H9 (cell line): Measurements from ENCODE around the gene TJAP1. TPM values are rescaled to one million over a fixed set of nuclear protein-coding genes. Genes with fewer than 3 reads are reported as not detected.

ENCODE experiments used
- DNase-seq: peaks from one replicate; pipeline ENCODE4 v3.0.0-alpha.2; 2017
- H2AFZ ChIP-seq: one replicate; pipeline ENCODE4 v1.6.1; 2013; ENCODE audit warnings: mild to moderate bottlenecking, low read length, control low read depth, moderate library complexity
- H2AK5ac ChIP-seq: 2 replicates; pipeline ENCODE4 v1.6.1; 2013; ENCODE audit warnings: low read length, control low read depth, mixed read lengths; ENCODE audit not compliant: insufficient read length
- H2BK120ac ChIP-seq: one replicate; pipeline ENCODE4 v1.6.1; 2013; ENCODE audit warnings: low read depth, mild to moderate bottlenecking, low read length, control low read depth, inconsistent platforms; ENCODE audit not compliant: poor library complexity, severe bottlenecking
- H2BK12ac ChIP-seq: 2 replicates; pipeline ENCODE4 v1.6.1; 2013; ENCODE audit warnings: low read length, control low read depth, mixed read lengths, low read depth; ENCODE audit not compliant: insufficient read length
- H2BK15ac ChIP-seq: 2 replicates; pipeline ENCODE4 v1.6.1; 2013; ENCODE audit warnings: low read depth, low read length, control low read depth
- H2BK20ac ChIP-seq: one replicate; pipeline ENCODE4 v1.6.1; 2013; ENCODE audit warnings: low read depth, mild to moderate bottlenecking, low read length, control low read depth, inconsistent platforms; ENCODE audit not compliant: poor library complexity, severe bottlenecking
- H2BK5ac ChIP-seq: 2 replicates; pipeline ENCODE4 v1.6.1; 2013; ENCODE audit warnings: low read length, control low read depth, mixed read lengths; ENCODE audit not compliant: insufficient read length
- H3K14ac ChIP-seq: 2 replicates; pipeline ENCODE4 v1.6.1; 2013; ENCODE audit warnings: low read length, control low read depth; ENCODE audit not compliant: insufficient read depth
- H3K18ac ChIP-seq: 2 replicates; pipeline ENCODE4 v1.6.1; 2013; ENCODE audit warnings: low read depth, mild to moderate bottlenecking, mixed read lengths, low read length, control low read depth; ENCODE audit not compliant: insufficient read length
- H3K23ac ChIP-seq: 2 replicates; pipeline ENCODE4 v1.6.1; 2013; ENCODE audit warnings: low read length, control low read depth, mixed read lengths, low read depth; ENCODE audit not compliant: insufficient read length
- H3K23me2 ChIP-seq: 2 replicates; pipeline ENCODE4 v1.6.1; 2013; ENCODE audit warnings: low read depth, mild to moderate bottlenecking, mixed read lengths, low read length, control low read depth; ENCODE audit not compliant: insufficient read length, poor library complexity, severe bottlenecking
- H3K27ac ChIP-seq: 2 replicates; pipeline ENCODE4 v1.5.1; 2013; ENCODE audit warnings: low read length, control low read depth, mixed read lengths, low read depth; ENCODE audit not compliant: insufficient read length
- H3K27me3 ChIP-seq: 2 replicates; pipeline ENCODE4 v1.6.1; 2013; ENCODE audit warnings: low read length, control low read depth, inconsistent platforms; ENCODE audit not compliant: insufficient read depth
- H3K4ac ChIP-seq: 2 replicates; pipeline ENCODE4 v1.6.1; 2013; ENCODE audit warnings: low read depth, mild to moderate bottlenecking, control low read depth, inconsistent platforms, low read length, moderate library complexity
- H3K4me1 ChIP-seq: 2 replicates; pipeline ENCODE4 v1.6.1; 2013; ENCODE audit warnings: low read length, control low read depth, inconsistent platforms; ENCODE audit not compliant: insufficient read depth
- H3K4me2 ChIP-seq: 2 replicates; pipeline ENCODE4 v1.6.1; 2013; ENCODE audit warnings: low read length, control low read depth, mixed read lengths; ENCODE audit not compliant: insufficient read length, insufficient read depth
- H3K56ac ChIP-seq: 2 replicates; pipeline ENCODE4 v1.6.1; 2013; ENCODE audit warnings: low read depth, mild to moderate bottlenecking, mixed read lengths, low read length, control low read depth; ENCODE audit not compliant: insufficient read length
- H3K79me1 ChIP-seq: 2 replicates; pipeline ENCODE4 v1.6.1; 2013; ENCODE audit warnings: low read depth, mild to moderate bottlenecking, moderate library complexity, low read length, control low read depth, inconsistent platforms; ENCODE audit not compliant: insufficient read depth, poor library complexity, severe bottlenecking
- H3K79me2 ChIP-seq: 2 replicates; pipeline ENCODE4 v1.6.1; 2013; ENCODE audit warnings: low read length, control low read depth, inconsistent platforms; ENCODE audit not compliant: insufficient read depth
- H3K9ac ChIP-seq: 2 replicates; pipeline ENCODE4 v1.6.1; 2013; ENCODE audit warnings: low read length, control low read depth, mixed read lengths; ENCODE audit not compliant: insufficient read length; ENCODE audit errors: extremely low read depth
- H3K9me3 ChIP-seq: one replicate; pipeline ENCODE4 v1.6.1; 2013; ENCODE audit warnings: low read depth, low read length, inconsistent platforms; ENCODE audit not compliant: control insufficient read depth
- H3T11ph ChIP-seq: one replicate; pipeline ENCODE4 v1.6.1; 2013; ENCODE audit warnings: mild to moderate bottlenecking, low read length, control low read depth, inconsistent platforms
- H4K20me1 ChIP-seq: one replicate; pipeline ENCODE4 v1.6.1; 2013; ENCODE audit not compliant: control insufficient read depth, insufficient read length, insufficient read depth
- H4K5ac ChIP-seq: 2 replicates; pipeline ENCODE4 v1.6.1; 2013; ENCODE audit warnings: low read depth, mild to moderate bottlenecking, mixed read lengths, low read length, control low read depth; ENCODE audit not compliant: insufficient read length
- H4K8ac ChIP-seq: replicated peaks from 2 replicates; pipeline ENCODE4 v1.6.1; 2013; ENCODE audit warnings: low read length, control low read depth, mixed read lengths, low read depth; ENCODE audit not compliant: insufficient read length
- H4K91ac ChIP-seq: 2 replicates; pipeline ENCODE4 v1.6.1; 2013; ENCODE audit warnings: low read depth, mild to moderate bottlenecking, moderate library complexity, mixed read lengths, low read length, control low read depth; ENCODE audit not compliant: insufficient read length
- H3K27ac Mint-ChIP-seq, 3 experiments: 2 replicates in 2 of 3; 3 replicates in 1 of 3; pipeline ENCODE4 v1.8.0; 2020 to 2021; ENCODE audit warnings: mixed read lengths in 3 of 3, mild to moderate bottlenecking in 1 of 3, moderate library complexity in 1 of 3
- H3K27me3 Mint-ChIP-seq: 2 replicates; pipeline ENCODE4 v1.8.0; 2021; ENCODE audit warnings: low read depth, mild to moderate bottlenecking, moderate library complexity, mixed read lengths
- H3K36me3 Mint-ChIP-seq, 3 experiments: 2 replicates in 2 of 3; 3 replicates in 1 of 3; pipeline ENCODE4 v1.8.0; 2020 to 2021; ENCODE audit warnings: low read depth in 3 of 3, mixed read lengths in 3 of 3; ENCODE audit not compliant: insufficient read depth in 1 of 3
- H3K4me1 Mint-ChIP-seq, 2 experiments: 2 replicates each; pipeline ENCODE4 v1.8.0; 2020; ENCODE audit warnings: mixed read lengths in 2 of 2
- H3K4me3 Mint-ChIP-seq, 2 experiments: 2 replicates in 1 of 2; 3 replicates in 1 of 2; pipeline ENCODE4 v1.8.0; 2020 to 2021; ENCODE audit warnings: mild to moderate bottlenecking in 2 of 2, mixed read lengths in 2 of 2, moderate library complexity in 1 of 2
- H3K9me3 Mint-ChIP-seq, 2 experiments: 2 replicates in 1 of 2; 3 replicates in 1 of 2; pipeline ENCODE4 v1.8.0; 2020; ENCODE audit warnings: mild to moderate bottlenecking in 2 of 2, mixed read lengths in 2 of 2, moderate library complexity in 1 of 2
- whole genome bisulfite sequencing: extraction: QIAGEN DNeasy Blood & Tissue Kit; methylation state at CpG from one replicate; pipeline ENCODE4 v1.1.7; 2013; ENCODE audit warnings: missing lambda C conversion rate, low lambda C conversion rate, mixed read lengths; ENCODE audit not compliant: insufficient read length; ENCODE audit errors: extremely low coverage; 5-methylcytosine and 5-hydroxymethylcytosine counted together
- total RNA-seq: library from RNA; stranded (reverse); gene quantifications from 2 replicates; pipeline ENCODE4 v1.2.1, GENCODE V29; 2021
- TF ChIP-seq, protein P1 (sequence below): fragments of 200-600 bp; sonication (generic); conservative IDR thresholded peaks from 3 replicates; pipeline ENCODE4 v1.8.0; 2021; ENCODE audit warnings: antibody characterized with exemption, mild to moderate bottlenecking

TJAP1 gene
- total RNA-seq, 1 experiment from 2014 or later, result 45.1 TPM

DNA sequence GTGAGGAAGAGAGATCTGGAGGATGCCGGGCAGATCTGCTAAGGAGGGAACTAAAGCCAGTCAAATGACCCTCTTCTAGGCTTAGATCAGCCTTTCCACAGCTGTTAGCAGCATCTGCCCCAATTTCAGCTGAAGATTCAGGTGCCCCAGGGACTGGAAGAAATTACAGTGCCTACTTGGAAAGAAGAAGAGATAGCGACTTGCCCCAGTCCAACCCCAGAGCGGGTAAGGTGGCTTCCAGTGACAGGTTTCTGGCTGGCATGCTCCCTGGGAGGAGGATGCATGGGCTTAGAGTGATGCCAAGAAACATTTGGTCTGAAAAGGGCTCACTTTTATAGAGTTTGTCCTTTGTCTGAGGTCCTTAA lies 620 bp downstream of the TJAP1 start:
- Mint-ChIP-seq H3K27ac (peak overlapping the region; percentile 62 to 88 (median 85)), H3K9me3 (no peaks in the 10 kb centered on the region)
- no peak overlapping the region for H3K27ac ChIP-seq

More for the DNA sequence above, 620 bp downstream of the TJAP1 start:
- Histone ChIP-seq H3K9ac (peak overlapping the region; percentile 72), H3K23ac (no peak overlapping the region), H4K91ac (no peak overlapping the region), H3K14ac (no peak overlapping the region), H2BK12ac (no peak overlapping the region), H4K8ac (no peak overlapping the region), H3K9me3 (no peaks in the 10 kb centered on the region), H2BK15ac (no peak overlapping the region), H2BK20ac (no peak overlapping the region), H2AFZ (no peak overlapping the region), H3K23me2 (peaks cover 10% of the 10 kb centered on the region), H3K4me2 (peak overlapping the region; percentile 81), H3K4ac (no peak overlapping the region), H3T11ph (no peak overlapping the region), H4K5ac (no peak overlapping the region), H4K20me1 (no peaks in the 10 kb centered on the region), H3K18ac (no peak overlapping the region), H2BK120ac (no peak overlapping the region), H3K4me1 (peaks cover 15% of the 10 kb centered on the region; the same call in 1 of the 2 replicates), H3K79me2 (peaks cover 15% of the 10 kb centered on the region), H3K79me1 (peaks cover 7% of the 10 kb centered on the region), H2AK5ac (no peak overlapping the region), H3K27me3 (no peaks in the 10 kb centered on the region), H3K56ac (no peak overlapping the region), H2BK5ac (no peak overlapping the region)
- no CpG with 5 or more reads among the region's 3 CpGs for WGBS
- H3K27me3 Mint-ChIP-seq, result no peaks in the 10 kb centered on the region
- TF ChIP-seq, protein P1, sequence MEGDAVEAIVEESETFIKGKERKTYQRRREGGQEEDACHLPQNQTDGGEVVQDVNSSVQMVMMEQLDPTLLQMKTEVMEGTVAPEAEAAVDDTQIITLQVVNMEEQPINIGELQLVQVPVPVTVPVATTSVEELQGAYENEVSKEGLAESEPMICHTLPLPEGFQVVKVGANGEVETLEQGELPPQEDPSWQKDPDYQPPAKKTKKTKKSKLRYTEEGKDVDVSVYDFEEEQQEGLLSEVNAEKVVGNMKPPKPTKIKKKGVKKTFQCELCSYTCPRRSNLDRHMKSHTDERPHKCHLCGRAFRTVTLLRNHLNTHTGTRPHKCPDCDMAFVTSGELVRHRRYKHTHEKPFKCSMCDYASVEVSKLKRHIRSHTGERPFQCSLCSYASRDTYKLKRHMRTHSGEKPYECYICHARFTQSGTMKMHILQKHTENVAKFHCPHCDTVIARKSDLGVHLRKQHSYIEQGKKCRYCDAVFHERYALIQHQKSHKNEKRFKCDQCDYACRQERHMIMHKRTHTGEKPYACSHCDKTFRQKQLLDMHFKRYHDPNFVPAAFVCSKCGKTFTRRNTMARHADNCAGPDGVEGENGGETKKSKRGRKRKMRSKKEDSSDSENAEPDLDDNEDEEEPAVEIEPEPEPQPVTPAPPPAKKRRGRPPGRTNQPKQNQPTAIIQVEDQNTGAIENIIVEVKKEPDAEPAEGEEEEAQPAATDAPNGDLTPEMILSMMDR, result no peak
- peaks cover 0 to 3% (median 0%) of the 10 kb centered on the region in 3 experiments; a peak in 1 of 7 replicates for H3K36me3 Mint-ChIP-seq
- H3K4me3 Mint-ChIP-seq, result peak overlapping the region; percentile 87 to 95
- no peak for DNase-seq
- peaks cover 41 to 48% of the 10 kb centered on the region in 2 experiments for H3K4me1 Mint-ChIP-seq
